OCI-LY7 (cell line): ENCODE results near the gene PEDS1.

ENCODE experiments used
- EZH2phosphoT487 ChIP-seq: fragments of 200-600 bp; sonication (generic); IDR thresholded peaks from 2 replicates; pipeline ENCODE4 v1.6.1; 2018; ENCODE audit warnings: low read depth, borderline replicate concordance, mild to moderate bottlenecking, mixed run types, antibody characterized with exemption, low read length, moderate library complexity, mixed read lengths
- TF ChIP-seq, protein P1 (sequence below): fragments of 200-600 bp; sonication (generic); conservative IDR thresholded peaks from 2 replicates; pipeline ENCODE4 v1.5.1; 2014; ENCODE audit warnings: mild to moderate bottlenecking, antibody characterized with exemption, low read length, moderate library complexity, mixed read lengths

DNA sequence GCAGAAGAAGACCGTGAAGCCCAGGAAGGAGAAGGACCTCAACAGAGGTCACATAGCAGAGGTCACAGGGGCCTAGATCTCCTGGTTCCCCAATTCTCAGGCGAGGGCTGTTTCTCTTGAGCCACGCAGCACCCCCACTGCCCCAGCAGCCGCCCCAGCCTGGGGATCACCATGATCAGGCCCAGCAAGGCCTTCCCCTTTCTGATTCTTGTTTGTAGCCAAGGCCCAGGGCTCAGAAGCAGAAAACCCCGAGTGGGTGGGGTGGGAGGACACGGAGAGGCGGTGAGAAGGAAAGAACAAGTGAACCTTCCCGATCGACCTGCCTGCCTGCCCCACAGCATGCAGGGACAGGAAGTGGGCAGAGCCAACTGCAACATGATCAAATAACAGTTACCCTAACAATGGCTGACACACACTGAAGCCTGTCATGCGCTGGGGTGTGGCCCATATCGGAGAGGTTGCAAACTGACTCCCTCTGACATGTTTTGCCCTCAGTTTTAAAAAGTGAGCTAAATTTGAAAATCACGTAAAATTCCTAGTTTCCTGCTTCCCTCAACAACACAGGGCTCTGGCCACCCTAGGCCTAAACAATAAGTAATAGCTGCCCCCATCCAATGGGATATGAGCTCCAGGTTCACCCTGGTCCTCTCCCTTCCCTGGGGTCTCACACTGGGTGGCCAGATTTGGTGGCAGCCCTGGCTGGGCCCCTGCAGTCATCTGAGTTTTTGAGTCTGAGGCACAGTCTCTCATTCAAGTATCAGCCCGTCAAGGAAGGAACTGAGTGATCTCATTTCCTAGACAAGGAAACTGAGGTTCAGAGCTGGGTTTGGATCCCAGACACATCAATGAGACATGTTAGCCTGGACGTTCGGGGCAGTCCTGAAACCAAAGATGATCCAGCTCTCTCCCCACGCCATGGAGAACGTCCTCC, 6.5 kb downstream of the PEDS1 start:
- TF ChIP-seq, protein P1, sequence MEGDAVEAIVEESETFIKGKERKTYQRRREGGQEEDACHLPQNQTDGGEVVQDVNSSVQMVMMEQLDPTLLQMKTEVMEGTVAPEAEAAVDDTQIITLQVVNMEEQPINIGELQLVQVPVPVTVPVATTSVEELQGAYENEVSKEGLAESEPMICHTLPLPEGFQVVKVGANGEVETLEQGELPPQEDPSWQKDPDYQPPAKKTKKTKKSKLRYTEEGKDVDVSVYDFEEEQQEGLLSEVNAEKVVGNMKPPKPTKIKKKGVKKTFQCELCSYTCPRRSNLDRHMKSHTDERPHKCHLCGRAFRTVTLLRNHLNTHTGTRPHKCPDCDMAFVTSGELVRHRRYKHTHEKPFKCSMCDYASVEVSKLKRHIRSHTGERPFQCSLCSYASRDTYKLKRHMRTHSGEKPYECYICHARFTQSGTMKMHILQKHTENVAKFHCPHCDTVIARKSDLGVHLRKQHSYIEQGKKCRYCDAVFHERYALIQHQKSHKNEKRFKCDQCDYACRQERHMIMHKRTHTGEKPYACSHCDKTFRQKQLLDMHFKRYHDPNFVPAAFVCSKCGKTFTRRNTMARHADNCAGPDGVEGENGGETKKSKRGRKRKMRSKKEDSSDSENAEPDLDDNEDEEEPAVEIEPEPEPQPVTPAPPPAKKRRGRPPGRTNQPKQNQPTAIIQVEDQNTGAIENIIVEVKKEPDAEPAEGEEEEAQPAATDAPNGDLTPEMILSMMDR: no peak
- no peak for TF ChIP-seq EZH2phosphoT487
